Measurements from ENCODE around the gene ZCCHC24.

Gene ZCCHC24

DNA sequence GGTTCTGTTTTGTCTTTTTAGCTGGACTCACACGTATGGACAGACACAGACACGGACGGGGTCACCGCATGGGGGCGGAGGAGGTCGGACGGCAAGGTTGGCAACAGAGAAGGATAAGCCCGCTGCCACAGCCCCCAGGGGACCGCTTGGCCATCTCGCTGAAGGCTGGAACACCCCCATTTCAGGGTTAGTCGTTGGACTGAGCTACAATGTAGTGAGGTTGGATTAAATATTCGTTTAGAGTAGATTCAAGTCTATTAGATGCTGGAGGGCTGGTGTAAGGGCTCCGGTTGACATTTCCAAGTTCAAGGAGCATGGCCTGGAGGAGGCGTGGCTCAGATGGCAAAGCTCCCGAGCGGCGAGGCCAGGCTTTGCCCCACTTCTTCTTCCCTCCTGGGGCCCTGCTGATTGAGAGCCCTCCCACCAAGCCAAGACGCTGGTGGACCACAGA is 62.9 kb downstream of the ZCCHC24 start:
- no peak for DNase-seq (ENCODE audit: low read depth)

DNA sequence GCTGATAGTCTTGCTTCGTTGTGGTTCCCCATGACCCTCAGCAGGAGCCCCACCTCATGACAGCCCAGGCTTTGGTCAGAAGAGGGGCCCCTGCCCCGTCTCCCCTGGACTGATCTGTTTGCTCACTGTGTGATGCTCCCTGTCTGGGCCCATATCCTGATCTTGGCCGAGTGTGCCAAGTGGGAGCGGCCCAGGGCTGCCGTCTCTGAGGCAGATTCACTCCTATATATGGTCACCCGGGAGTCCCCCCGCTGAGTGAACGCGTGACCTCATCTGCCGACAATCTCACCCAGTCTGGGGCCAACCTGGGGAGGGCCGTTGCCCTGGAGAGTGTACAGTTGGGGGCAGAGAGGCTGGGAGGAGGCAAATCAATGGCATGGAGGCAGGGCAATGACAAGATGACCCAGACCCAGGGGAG is 63.6 kb downstream of the ZCCHC24 start:
- DNase-seq (ENCODE audit: low read depth): no peak

DNA sequence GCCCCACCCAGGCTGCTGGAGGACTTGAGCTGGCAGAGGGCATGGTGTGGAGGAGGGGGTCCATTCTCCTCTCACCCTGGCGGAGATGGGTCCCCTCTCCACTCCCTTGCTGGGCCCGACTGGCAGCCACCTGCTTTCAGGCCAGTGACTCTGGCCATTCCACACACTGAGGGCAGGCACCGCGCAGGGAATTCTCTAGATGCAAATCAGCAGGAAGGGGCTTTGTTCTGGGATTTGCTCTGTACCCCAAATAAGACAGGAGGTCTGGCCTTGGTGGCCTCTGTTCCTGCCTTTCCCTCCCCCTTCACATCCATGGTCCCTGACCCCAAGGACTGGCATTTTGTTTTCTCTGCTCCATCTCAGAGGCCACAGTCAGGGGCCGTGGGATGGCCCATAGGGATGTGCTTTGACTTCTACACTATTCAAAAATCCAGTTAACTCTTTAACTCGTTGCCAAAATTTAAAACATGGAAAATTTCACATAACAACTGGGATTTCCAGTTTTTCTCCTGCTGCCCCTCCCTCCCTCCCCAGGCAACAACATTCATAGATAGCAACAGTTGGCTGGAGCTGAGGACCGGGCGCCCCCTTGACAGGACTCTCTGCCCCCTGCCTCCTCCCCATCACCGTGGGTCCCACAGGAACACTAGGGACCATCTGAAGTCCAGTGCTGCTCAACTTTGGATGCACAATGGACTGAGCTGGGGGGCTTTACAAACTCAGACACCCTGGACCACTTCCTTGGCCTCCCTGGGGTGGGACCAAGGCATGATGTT is 64.3 kb downstream of the ZCCHC24 start:
- DNase-seq (ENCODE audit: low read depth): no peak

DNA sequence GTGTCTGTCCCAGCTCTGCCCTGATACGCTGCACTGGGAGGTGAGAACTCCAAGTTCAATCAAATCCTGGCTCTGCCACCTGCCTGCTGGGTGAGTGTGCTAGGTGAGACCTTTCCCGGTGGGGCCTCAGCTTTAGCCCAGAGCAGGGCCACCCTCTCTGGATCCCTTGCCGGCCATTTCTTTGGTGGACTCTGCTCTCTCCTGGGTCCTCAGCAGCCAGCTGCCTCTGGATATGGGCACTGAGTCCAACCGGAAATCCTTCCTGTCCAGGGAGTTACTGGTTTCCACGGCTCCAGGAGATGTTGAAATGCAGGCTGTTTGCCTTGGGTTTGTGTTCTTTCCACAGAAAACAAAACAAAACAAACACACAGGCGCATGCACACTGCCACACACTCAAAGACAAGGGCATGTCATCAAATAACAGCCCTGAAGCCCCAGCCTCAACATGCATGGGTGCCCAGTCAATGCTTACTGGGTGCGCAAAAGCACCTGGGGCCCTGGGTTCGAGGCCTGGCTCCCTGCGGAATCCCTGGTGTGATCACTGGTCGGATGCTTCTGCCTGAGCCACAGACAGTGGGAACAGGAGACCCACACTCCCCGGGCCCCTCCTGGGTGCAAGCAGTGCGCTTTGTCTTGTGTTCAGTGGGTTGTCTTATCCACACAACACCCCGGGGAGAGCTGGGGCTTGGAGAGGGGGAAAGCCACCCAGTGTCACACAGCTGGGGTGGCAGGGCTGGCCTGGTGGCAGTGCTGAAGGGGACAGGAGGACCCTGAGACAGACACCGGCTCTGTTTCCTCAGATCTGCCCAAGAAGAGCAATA is 65.1 kb downstream of the ZCCHC24 start:
- no peak for DNase-seq (ENCODE audit: low read depth)

DNA sequence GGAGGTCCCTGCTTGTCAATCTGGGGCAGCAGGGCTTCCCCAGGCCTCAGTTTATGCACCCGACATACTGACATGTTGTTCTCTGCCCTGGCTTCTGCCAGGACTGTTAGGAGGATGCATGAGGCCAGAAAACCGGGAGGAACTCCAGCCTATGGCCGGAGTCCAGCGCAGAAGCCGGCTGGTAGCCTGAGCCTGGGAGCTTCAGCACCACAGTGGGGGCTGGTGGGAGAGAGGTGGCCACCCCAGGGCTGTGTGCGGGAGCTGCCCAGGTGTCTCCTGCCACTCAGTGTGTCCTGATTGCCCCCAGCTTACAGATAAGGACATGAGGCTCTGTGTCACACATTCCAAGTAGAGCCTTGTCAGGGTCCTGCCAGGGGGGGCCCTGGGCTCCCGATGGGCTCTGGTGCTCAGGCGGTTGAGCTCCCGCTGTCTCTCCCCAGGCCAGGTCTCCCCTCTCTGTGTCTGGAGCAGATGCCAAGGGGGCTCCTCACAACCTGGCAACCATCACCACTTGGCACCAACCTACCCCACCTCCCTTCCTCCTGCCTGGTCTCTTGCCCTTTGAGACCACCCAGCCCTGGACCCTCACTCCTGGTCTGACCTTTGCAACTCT is 65.8 kb downstream of the ZCCHC24 start:
- no peak for DNase-seq (ENCODE audit: low read depth)

DNA sequence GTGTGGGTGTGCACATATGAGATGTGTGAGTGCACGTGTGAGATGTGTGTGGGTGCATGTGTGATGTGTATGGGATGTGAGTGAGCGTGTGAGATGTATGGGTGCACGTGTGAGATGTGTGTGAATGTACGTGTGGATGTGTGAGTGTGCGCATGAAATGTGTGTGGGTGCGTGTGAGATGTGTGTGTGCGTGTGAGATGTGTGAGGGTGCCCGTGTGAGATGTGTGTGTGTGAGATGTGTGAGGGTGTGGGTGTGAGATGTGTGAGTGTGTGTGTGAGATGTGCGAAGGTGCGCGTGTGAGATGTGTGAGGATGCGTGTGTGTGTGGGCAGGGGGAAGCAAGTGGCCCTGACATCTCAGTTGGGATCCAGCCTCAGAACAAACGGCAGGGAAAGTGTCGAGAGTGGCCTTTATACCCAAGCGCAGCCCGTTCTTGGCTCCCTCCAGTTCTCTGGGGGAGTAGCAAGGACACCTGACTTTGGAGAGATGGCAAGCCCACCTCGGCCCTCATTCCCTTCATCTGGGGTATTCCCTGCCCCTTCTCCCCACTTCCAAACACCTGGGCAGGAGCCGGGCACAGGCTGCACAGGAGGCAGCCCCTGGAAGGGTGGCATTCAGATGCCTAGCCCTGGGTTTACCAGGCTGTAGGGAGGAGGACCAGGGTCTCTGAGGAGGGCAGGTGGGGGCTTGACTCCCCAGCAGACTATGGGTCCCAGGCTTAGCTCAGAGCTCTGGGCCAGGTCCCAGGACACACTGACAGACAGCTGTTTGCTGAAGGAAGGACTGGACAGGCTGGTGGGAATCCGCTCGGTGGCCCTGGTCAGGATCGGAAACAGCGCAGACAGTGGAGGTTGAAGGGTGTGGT is 66.5 kb downstream of the ZCCHC24 start:
- no peak for DNase-seq (ENCODE audit: low read depth)

DNA sequence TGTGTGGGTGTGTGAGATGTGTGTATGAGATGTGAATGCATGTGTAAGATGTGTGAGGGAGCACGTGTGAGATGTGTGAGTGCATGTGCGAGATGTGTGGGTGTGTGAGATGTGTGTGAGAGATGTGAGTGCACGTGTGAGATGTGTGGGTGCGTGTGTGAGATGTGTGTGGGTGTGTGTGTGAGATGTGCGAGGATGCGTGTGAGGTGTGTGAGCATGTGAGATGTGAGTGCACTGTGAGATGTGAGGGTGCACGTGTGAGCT is 67.1 kb downstream of the ZCCHC24 start:
- no peak for DNase-seq (ENCODE audit: low read depth)

DNA sequence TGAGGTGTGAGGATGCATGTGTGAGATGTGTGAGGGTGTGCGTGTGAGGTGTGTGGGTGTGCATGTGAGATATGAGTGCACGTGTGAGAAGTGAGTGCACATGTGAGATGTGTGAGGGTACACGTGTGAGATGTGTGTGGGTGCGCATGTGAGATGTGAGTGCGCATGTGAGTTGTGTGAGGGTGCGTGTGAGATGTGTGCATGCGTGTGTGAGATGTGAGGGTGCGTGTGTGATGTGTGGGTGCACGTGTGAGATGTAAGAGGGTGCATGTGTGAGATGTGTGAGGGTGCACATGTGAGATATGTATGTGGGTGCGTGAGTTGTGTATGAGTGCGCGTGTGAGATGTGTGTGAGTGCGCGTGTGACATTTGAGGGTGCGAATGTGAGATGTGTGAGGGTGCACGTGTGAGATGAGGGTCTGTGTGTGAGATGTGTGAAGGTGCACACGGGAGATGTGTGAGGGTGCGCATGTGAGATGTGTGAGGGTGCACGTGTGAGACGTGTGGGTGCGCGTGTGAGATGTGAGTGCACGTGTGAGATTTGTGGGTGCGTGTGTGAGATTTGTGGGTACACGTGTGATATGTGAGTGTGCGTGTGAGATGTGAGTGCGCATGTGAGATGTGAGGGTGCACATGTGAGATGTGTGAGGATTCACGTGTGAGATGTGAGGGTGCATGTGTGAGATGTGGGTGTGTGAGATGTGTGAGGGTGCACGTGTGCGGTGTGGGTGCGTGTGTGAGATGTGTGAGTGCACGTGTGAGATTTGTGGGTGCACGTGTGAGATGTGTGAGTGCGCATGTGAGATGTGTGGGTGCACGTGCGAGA is 67.7 kb downstream of the ZCCHC24 start:
- no peak for DNase-seq (ENCODE audit: low read depth)

DNA sequence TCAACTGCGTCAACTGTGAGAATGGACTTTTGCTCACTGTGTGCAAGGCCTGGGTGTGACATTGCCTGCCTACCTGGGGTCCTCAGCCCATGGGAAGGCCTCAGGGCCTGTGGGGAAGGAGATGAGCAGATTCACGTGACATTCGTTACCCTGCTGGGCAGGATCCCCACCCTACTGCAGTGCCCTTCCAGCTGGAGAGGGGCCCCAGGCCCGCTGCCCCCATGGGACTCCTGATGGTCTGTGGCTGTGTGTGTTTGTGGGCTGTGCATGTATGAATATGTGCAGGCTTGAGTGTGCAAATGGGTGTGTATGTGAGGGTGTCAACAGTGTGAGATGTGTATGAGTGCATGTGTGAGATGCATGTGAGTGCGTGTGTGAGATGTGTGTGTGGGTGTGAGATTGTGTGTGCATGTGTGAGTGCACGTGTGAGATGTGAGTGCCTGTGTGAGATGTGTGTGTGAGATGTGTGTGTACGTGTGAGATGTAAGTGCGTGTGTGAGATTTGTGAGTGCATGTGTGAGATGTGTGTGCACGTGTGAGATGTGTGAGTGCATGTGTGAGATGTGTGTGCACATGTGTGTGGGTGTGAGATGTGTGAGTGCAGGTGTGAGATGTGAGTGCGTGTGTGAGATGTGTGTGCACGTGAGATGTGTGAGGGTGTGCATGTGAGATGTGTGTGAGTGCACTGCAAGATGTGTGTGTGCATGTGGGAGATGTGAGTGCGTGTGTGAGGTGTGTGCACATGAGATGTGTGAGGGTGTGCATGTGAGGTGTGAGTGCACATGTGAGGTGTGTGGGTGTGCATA is 68.5 kb downstream of the ZCCHC24 start:
- DNase-seq (ENCODE audit: low read depth): no peak

DNA sequence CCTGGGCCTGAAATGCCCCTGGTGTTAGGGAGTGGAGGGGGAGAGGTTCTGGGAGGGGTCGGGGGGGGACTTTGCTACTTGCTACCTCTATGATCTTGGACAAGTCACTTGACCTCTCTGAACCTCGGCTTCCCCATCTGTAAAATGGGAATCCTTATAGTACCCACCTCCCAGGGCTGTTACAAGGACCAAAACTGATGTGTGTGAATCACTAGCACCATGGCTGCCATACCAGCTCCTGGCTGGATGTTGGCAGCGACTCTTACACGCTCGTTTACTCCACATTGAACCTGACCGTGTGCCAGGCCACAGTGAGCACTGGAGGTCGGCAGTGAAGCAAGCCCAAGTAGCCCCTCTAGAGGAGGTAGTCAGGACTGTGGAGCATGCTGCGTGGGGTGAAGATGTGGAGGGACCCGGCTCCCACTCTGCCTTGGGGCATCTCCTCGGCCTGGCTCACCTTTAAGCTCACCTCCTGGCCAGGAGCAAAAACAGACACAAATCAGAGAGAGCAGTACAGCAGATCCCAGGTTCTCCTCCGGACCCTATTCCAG is 69.3 kb downstream of the ZCCHC24 start:
- DNase-seq (ENCODE audit: low read depth): no peak

DNA sequence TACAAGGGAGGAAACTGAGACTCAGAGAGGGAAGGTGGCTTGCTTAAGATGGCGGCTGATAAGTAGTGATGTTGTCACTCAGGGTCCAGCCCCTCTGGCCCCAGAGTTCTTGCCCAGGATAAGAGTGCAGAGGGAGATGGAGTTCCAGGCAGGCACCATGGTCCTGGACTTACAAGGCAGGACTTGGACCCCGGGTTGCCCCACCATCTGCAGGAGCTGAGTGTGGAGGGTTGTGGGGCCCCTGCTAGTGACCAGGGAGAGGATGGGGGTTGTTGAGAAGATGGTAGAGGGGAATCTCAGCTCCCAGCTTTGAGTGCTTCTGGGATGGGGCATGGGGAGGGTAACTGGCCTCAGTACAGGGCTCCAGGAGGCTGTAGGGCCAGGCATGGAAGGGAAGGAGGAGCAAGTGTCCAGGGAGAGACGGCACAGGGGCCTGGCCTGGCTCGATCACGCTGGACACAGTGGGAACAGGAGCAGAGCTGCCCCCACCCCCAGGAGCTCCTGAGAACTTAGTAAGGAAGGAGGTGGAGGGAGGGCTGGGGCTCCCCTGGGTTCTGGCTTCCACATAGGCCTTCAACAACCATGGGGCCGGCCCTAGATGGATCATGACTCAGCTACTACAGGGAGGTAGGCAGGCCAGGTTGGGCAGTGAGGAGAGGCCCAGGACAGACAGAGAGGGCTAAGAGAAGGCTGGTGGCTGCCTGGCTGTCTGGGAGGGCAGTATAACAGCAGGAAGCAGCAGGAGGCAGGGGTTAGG is 69.9 kb downstream of the ZCCHC24 start:
- no peak for DNase-seq (ENCODE audit: low read depth)

DNA sequence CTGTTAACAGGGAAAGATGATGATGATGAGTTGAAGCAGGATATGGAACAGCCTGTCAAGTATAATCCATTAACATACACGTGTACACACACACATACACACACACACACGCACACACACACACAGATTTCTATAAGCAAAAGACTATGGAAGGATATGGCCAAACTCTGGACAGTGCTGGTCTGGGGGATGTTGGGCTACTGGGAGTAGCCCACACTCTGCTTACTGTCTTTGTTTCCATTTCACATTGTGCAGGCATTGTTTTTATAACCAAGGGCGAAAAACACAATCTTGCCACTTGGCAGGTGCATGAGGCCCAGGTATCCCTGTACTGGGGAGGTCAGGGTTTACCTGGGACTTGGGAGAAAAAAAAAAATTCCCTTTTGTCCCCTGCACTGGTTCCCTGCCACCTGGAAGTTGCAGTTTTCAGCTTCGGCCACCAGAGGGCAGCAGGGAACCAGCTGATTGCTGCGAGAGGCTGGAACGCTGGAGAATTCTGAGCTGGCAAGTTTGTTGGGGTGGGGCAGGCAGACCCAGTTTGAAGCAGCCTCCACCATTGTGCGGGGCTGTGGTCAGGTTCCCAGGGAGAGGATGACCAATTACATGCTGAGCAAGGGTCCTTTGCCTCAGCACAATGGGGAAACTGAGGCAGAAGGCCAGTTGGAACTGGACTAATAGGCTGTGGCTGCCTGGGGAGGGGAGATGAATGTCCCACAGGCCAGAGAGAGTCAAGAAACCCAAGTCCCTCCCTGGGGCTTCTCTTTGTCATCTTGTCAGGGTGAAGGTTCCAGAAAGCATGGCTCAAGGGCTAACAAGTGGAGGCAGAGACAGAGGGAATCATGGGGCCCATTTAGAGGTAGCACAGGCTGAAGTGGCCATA is 70.9 kb downstream of the ZCCHC24 start:
- peak; percentile 63 for DNase-seq (ENCODE audit: low read depth)

DNA sequence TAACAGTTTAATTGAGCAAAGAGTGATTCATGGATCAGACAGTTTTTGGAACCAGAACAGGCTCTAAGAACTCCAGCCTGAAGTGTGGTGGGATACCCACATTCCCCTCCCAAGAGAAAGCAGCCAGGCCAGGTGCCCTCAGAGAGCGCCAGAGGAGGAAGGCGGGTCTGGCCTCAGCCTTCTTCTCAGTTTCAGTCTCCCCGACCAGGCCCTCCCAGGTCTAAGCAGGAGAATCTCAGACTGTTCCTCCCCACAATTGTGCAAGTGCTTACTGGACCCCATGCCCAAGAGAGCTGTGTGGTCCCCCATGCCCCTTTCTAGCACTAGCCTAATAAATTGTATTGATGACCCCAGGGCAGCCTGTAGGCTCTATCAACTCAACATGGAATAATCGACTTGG is 72.6 kb downstream of the ZCCHC24 start:
- DNase-seq (ENCODE audit: low read depth): no peak

DNA sequence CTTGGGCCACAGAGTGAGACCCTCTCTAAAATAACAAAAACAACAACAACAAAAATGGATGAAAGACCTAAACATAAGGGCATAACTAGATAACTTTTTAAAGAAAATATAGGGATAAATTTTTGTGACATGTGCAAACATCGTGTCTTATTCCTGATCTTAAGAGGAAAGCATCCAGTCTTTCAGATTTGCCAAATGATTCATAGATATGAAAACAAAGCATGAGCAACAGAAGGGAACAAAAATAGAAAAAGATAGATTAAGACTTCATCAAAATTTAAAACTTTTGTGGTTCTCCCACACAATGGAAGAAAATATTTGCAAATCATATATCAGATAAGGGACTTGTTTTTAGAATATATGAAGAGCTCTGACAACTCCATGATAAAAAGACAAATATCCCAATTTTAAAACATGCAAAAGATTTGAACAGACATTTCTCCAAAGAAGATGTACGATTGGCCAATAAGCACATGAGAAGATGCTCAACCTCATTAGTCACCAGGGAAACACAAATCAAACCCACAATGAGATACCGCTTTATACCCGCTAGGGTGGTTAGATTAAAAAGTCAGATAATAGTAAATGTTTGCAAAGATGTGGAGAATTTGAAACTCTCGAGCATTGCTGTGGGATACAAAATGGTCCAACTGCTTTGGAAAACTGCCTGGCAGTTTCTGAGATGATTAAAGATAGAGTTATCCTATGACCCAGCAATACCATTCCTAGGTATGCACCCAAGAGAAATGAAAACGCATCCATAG is 77.8 kb downstream of the ZCCHC24 start:
- no peak for DNase-seq (ENCODE audit: low read depth)

DNA sequence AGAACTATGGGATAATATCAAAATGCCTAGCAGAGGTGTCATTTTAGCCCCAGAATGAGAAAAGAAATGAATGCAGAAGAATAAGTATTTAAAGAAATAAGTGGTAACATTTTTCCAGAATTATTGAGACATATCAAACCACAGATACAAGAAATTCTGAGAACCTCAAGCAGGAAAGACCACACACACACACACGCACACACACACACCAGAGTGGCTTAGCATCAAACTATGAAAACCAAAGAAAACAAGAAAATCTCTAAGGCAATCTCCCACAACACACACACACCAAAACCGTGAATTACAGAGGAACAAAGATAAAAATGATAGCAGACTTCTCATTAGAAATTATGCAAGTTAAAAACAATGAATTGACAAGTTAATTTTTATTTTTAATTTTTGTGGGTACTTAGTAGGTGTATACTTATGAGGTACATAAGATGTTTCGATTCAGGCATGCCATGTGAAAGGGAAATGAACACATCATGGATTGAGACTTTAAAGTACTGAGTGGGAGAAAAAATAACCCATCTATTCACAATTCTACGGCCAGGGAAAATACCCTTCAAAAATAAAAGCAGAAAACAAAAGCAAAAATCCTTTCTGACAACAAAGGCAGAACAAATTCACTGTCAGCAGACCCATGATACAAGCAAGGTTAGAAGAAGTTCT is 83.6 kb downstream of the ZCCHC24 start:
- no peak for DNase-seq (ENCODE audit: low read depth)

DNA sequence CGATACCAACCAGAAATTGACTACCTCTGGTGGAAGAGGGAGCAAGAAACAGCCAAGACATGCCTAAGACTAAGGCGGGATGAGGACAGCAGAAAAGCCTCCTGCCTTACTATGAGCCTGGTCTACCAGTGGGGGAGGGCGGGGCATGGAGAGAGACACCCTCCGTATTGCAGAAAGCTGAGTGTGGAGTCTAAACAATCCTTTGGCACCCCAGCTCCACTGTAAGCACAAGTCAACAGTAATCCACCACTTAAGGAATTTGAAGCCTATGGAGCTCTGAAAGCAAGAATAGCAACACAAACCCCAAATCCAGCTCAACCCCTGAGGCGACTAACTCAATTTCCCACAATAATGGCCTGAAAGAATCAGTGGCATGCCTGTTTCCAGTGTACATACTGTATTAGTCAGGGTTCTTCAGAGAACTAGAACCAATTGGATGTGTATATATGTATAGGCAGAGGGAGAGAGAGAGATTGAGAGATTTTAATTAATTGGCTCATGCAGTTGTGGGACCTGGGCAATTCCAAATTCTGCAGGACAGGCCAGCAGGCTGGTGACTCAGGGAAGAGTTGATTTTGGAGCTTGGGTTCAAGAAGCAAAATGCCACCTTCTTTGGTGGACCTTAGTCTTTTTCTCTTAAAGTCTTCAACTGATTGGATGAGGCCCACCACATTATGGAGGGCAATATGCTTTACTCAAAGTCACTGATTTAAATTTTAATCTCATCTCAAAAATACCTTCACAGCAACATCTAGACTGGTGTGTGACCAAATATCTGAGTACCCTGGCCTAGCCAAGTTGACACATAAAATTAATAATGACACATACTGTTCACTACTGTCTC is 84.7 kb downstream of the ZCCHC24 start:
- no peak for DNase-seq (ENCODE audit: low read depth)

Measured in activated gamma-delta T cell treated with anti-CD3 and anti-CD28 coated beads, Interleukin-2, amount 50 U/mL, for 16 hours (primary cell).